Keratinocyte (primary cell): ENCODE data around the gene PRKAG2. TPM values are rescaled to one million over a fixed set of nuclear protein-coding genes. Genes with fewer than 3 reads are reported as not detected.

ENCODE experiments used
- DNase-seq: peaks from one replicate; pipeline ENCODE4 v3.0.0-alpha.2; 2011; ENCODE audit warnings: low read depth, missing footprints, low spot score
- FAIRE-seq: peaks from 2 replicates; lab custom pipeline; 2011; peaks lifted over from hg19 to GRCh38; lab: Jason Lieb, UNC
- H2AFZ ChIP-seq: 2 replicates; pipeline ENCODE4 v1.6.0; 2012; ENCODE audit warnings: low read length, control low read depth, inconsistent platforms; ENCODE audit not compliant: control insufficient read depth
- H3K27ac ChIP-seq: 2 replicates; pipeline ENCODE4 v1.5.1; 2011; ENCODE audit warnings: low read length; ENCODE audit not compliant: control insufficient read depth, insufficient read depth
- H3K27me3 ChIP-seq: 3 replicates; pipeline ENCODE4 v1.6.0; 2011; ENCODE audit warnings: low read length; ENCODE audit not compliant: control insufficient read depth, insufficient read depth; ENCODE audit errors: extremely low read depth
- H3K36me3 ChIP-seq, 2 experiments: 2 replicates in 1 of 2; 3 replicates in 1 of 2; pipeline ENCODE4 v1.5.1; 2011; ENCODE audit warnings: low read length in 2 of 2, mild to moderate bottlenecking in 1 of 2; ENCODE audit not compliant: control insufficient read depth in 2 of 2, insufficient read depth in 2 of 2; ENCODE audit errors: extremely low read depth in 1 of 2
- H3K4me1 ChIP-seq: 3 replicates; pipeline ENCODE4 v1.5.1; 2011; ENCODE audit warnings: low read length; ENCODE audit not compliant: control insufficient read depth, insufficient read depth; ENCODE audit errors: extremely low read depth
- H3K4me2 ChIP-seq: 3 replicates; pipeline ENCODE4 v1.6.0; 2011; ENCODE audit warnings: low read depth, low read length; ENCODE audit not compliant: control insufficient read depth, insufficient read depth; ENCODE audit errors: extremely low read depth
- H3K4me3 ChIP-seq, 3 experiments: fragments of 200-600 bp in 1 of 3; sonication (generic) in 1 of 3; 2 replicates in 2 of 3; 3 replicates in 1 of 3; pipeline ENCODE4 v1.5.1; 2011 to 2016; ENCODE audit warnings: low read length in 3 of 3, mild to moderate bottlenecking in 3 of 3, control low read depth in 2 of 3, inconsistent platforms in 1 of 3, low read depth in 1 of 3, mixed read lengths in 1 of 3, mixed run types in 1 of 3, moderate library complexity in 1 of 3; ENCODE audit not compliant: control insufficient read depth in 2 of 3, insufficient read depth in 2 of 3; ENCODE audit errors: extremely low read depth in 1 of 3
- H3K79me2 ChIP-seq: 2 replicates; pipeline ENCODE4 v1.6.0; 2012; ENCODE audit warnings: low read length; ENCODE audit not compliant: control insufficient read depth, insufficient read depth
- H3K9ac ChIP-seq: 3 replicates; pipeline ENCODE4 v1.6.0; 2011; ENCODE audit warnings: low read length; ENCODE audit not compliant: control insufficient read depth, insufficient read depth; ENCODE audit errors: extremely low read depth
- H3K9me1 ChIP-seq: 3 replicates; pipeline ENCODE4 v1.6.0; 2011; ENCODE audit warnings: low read length; ENCODE audit not compliant: control insufficient read depth, insufficient read depth; ENCODE audit errors: extremely low read depth
- H3K9me3 ChIP-seq: 2 replicates; pipeline ENCODE4 v1.5.1; 2012; ENCODE audit warnings: low read depth, low read length; ENCODE audit not compliant: control insufficient read depth
- H4K20me1 ChIP-seq: 3 replicates; pipeline ENCODE4 v1.6.0; 2011; ENCODE audit warnings: low read length; ENCODE audit not compliant: control insufficient read depth, insufficient read depth; ENCODE audit errors: extremely low read depth
- EZH2 ChIP-seq: IDR thresholded peaks from one replicate; pipeline ENCODE4 v1.6.1; 2012; ENCODE audit warnings: inconsistent platforms, mild to moderate bottlenecking, low read length, moderate library complexity
- dilution Hi-C: fragments of 300-500 bp; cut with MboI; formaldehyde crosslinking; loops from one replicate; pipeline ENCODE4 v1.7.0; 2020; ENCODE audit warnings: low sequenced_read_pairs; ENCODE audit not compliant: extremely low pct_ligation_motif_present
- polyA plus RNA-seq, 5 experiments: library from polyadenylated mRNA; depleted of rRNA in 3 of 5; stranded (reverse) in 3 of 5; stranded (forward) in 1 of 5; unstranded in 1 of 5; fragments of >200 nt; gene quantifications; 1 replicate in 1 of 5; 2 replicates in 3 of 5; 3 replicates in 1 of 5; pipeline versions ENCODE4 v1.2.1 to v1.2.3, GENCODE V29; 2011 to 2012; ENCODE audit warnings: missing spikeins in 2 of 5, low read depth in 1 of 5, low replicate concordance in 1 of 5
- TF ChIP-seq, protein P1 (sequence below), 3 experiments: IDR thresholded peaks in 1 of 3; conservative IDR thresholded peaks in 1 of 3; optimal IDR thresholded peaks in 1 of 3; 2 replicates in 2 of 3; 3 replicates in 1 of 3; pipeline versions ENCODE3 to v1.5.1; 2011; ENCODE audit warnings: low read length in 3 of 3, mild to moderate bottlenecking in 3 of 3, moderate library complexity in 2 of 3, control low read depth in 1 of 3, inconsistent platforms in 1 of 3; ENCODE audit not compliant: insufficient read depth in 2 of 3; ENCODE audit errors: extremely low read depth in 1 of 3

The PRKAG2 gene
- polyA plus RNA-seq, 1 donor (not counting 4 experiments of a cell fraction or from before 2014, with no cell fraction given): 39.5 TPM

DNA sequence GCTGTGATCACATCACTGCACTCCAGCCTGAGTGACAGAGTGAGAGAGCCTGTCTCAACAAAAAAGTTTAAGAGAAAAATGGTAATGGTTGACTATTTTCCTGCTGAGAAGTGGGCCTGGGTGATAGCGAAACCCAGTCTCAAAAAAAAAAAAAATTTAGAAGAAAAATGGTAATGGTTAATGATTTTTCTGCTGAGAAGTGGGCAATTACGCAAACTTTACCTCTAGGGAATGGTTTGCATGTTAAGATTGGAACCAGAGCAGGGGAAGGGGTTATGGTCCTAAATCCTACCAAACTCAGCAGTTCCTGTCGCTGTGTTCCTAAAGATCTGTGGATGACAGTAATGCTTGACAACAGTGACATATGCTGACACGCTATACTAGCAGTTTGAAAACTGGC lies 226.8 kb downstream of the PRKAG2 start:
- Histone ChIP-seq H3K27me3 (no peaks in the 10 kb centered on the region), H3K4me1 (peaks cover 12% of the 10 kb centered on the region), H3K9me3 (peaks cover 2% of the 10 kb centered on the region), H3K4me2 (no peak overlapping the region), H3K27ac (no peak overlapping the region), H2AFZ (no peak overlapping the region), H3K9me1 (no peaks in the 10 kb centered on the region), H3K9ac (no peak overlapping the region), H3K4me3 (no peak overlapping the region), H4K20me1 (no peaks in the 10 kb centered on the region), H3K36me3 (no peaks in the 10 kb centered on the region), H3K79me2 (no peaks in the 10 kb centered on the region)
- DNase-seq (no peak), FAIRE-seq (no peak)
- TF ChIP-seq, protein P1, sequence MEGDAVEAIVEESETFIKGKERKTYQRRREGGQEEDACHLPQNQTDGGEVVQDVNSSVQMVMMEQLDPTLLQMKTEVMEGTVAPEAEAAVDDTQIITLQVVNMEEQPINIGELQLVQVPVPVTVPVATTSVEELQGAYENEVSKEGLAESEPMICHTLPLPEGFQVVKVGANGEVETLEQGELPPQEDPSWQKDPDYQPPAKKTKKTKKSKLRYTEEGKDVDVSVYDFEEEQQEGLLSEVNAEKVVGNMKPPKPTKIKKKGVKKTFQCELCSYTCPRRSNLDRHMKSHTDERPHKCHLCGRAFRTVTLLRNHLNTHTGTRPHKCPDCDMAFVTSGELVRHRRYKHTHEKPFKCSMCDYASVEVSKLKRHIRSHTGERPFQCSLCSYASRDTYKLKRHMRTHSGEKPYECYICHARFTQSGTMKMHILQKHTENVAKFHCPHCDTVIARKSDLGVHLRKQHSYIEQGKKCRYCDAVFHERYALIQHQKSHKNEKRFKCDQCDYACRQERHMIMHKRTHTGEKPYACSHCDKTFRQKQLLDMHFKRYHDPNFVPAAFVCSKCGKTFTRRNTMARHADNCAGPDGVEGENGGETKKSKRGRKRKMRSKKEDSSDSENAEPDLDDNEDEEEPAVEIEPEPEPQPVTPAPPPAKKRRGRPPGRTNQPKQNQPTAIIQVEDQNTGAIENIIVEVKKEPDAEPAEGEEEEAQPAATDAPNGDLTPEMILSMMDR (optimal IDR thresholded peaks at IDR 0.05 in 1 of 3, IDR thresholded peaks at IDR 0.05 in 1 of 3, conservative IDR thresholded peaks at IDR 0.05 in 1 of 3; ENCODE audit: extremely low read depth in 1 of 3, insufficient read depth in 2 of 3, low read length in 3 of 3): no peak
- no peak for TF ChIP-seq EZH2
- dilution Hi-C loops: no loop called here

GRCh38 chr7:151648429-151648828 lies 228.5 kb downstream of the PRKAG2 start:
- no peak overlapping the region for H3K4me2 ChIP-seq
- H3K79me2 ChIP-seq: no peaks in the 10 kb centered on the region
- peaks cover 25% of the 10 kb centered on the region for H3K4me1 ChIP-seq
- no peaks in the 10 kb centered on the region for H3K36me3 ChIP-seq
- no peaks in the 10 kb centered on the region for H4K20me1 ChIP-seq
- H3K27me3 ChIP-seq: no peaks in the 10 kb centered on the region
- no peak overlapping the region for H2AFZ ChIP-seq
- H3K9me3 ChIP-seq: peaks cover 5% of the 10 kb centered on the region
- H3K9me1 ChIP-seq: no peaks in the 10 kb centered on the region
- H3K9ac ChIP-seq: no peak overlapping the region
- FAIRE-seq (no peak), DNase-seq (no peak)
- dilution Hi-C loops: no loop called here
- TF ChIP-seq EZH2: no peak
- TF ChIP-seq, protein P1 (optimal IDR thresholded peaks at IDR 0.05 in 1 of 3, IDR thresholded peaks at IDR 0.05 in 1 of 3, conservative IDR thresholded peaks at IDR 0.05 in 1 of 3; ENCODE audit: extremely low read depth in 1 of 3, insufficient read depth in 2 of 3, low read length in 3 of 3): no peak
- H3K27ac ChIP-seq: no peak overlapping the region
- no peak overlapping the region for H3K4me3 ChIP-seq
